Measurements from ENCODE around the gene CCL21. TPM values are rescaled to one million over a fixed set of nuclear protein-coding genes. Genes with fewer than 3 reads are reported as not detected.

CCL21 gene
- total RNA-seq, 6 donors from 2014 or later, result 7.3 to 92.0 (median 79.5) TPM

DNA sequence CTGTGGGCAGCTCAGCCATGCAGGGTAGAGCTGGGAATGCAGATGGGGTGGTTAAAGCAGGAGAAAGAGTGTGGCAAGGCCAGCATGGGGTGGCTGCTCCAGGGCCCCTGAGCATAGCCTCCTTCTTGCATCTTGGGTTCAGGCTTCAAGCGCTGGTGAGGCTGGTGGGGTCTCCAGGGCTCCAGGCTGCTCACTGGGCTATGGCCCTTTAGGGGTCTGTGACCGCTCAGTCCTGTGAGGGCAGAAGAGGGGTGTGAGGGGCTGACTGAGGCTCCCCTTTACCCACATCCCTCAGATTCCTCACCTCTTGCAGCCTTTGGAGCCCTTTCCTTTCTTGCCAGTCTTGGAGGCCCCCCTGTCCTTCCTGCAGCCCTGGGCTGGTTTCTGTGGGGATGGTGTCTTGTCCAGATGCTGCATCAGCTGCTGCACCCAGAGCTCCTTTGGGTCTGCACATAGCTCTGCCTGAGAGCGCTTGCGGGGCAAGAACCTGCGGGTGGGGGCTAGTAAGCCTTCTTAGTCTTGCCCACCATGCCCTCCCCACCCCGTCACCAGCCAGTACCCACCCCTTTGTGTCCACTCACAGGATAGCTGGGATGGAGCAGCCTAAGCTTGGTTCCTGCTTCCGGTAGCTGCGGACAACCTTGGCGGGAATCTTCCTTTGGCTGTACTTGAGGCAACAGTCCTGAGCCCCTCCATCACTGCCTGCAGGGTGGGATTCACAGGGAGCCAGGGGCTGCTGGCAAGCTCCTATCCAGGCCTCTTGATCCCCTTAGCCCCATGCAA, 549 bp downstream of the CCL21 start:
- Histone ChIP-seq H3K27ac (no peak overlapping the region), H3K9me3 (no peaks in the 10 kb centered on the region), H3K4me3 (no peak overlapping the region), H3K36me3 (no peaks in the 10 kb centered on the region), H3K27me3 (no peaks in the 10 kb centered on the region), H3K4me1 (peaks cover 0 to 9% (median 3%) of the 10 kb centered on the region in 4 donors)
- peak; percentile 14 to 28 for ATAC-seq (ENCODE audit: low FRiP score in 2 of 2)
- no peak for TF ChIP-seq POLR2A (IDR thresholded peaks at IDR 0.05)
- no peak for TF ChIP-seq EP300 (IDR thresholded peaks at IDR 0.05)
- TF ChIP-seq POLR2AphosphoS5 (IDR thresholded peaks at IDR 0.05), result no peak
- TF ChIP-seq, protein P1, sequence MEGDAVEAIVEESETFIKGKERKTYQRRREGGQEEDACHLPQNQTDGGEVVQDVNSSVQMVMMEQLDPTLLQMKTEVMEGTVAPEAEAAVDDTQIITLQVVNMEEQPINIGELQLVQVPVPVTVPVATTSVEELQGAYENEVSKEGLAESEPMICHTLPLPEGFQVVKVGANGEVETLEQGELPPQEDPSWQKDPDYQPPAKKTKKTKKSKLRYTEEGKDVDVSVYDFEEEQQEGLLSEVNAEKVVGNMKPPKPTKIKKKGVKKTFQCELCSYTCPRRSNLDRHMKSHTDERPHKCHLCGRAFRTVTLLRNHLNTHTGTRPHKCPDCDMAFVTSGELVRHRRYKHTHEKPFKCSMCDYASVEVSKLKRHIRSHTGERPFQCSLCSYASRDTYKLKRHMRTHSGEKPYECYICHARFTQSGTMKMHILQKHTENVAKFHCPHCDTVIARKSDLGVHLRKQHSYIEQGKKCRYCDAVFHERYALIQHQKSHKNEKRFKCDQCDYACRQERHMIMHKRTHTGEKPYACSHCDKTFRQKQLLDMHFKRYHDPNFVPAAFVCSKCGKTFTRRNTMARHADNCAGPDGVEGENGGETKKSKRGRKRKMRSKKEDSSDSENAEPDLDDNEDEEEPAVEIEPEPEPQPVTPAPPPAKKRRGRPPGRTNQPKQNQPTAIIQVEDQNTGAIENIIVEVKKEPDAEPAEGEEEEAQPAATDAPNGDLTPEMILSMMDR (IDR thresholded peaks at IDR 0.05), result no peak
- WGBS, 2 donors, result 89 to 92% methylated on average over 5 to 9 of the region's 9 CpGs
- peak in 1 of 2 donors; percentile 22 for DNase-seq

DNA sequence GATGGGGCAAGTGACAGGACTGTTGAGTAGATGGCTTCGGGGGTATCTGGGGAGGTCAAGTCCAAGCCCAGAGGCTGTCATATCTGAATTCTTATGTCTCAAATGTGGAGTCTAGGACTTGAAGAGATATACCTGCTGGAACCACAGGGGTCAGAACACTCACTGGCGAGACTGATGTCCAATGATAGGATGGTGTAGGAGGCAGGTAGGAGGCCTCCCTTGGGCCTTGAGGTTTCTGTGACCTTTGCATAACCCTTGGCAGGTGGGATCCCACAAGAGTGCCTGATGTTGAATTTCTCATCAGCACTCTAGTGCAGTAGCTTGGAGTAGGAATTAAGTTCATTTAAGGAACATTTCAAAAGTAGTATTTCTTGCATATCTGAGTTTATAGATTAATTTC, 2.8 kb downstream of the CCL21 start:
- no peak for DNase-seq
- TF ChIP-seq POLR2AphosphoS5 (IDR thresholded peaks at IDR 0.05), result no peak
- TF ChIP-seq, protein P1 (IDR thresholded peaks at IDR 0.05), result no peak
- Histone ChIP-seq H3K9me3 (no peaks in the 10 kb centered on the region), H3K4me1 (peaks cover 0 to 9% (median 3%) of the 10 kb centered on the region in 4 donors), H3K27ac (no peak overlapping the region), H3K27me3 (no peaks in the 10 kb centered on the region), H3K4me3 (no peak overlapping the region), H3K36me3 (no peaks in the 10 kb centered on the region)
- WGBS, 2 donors, result 82 to 88% methylated on average over 2 of the region's 2 CpGs
- ATAC-seq (ENCODE audit: low FRiP score in 2 of 2), result no peak

DNA sequence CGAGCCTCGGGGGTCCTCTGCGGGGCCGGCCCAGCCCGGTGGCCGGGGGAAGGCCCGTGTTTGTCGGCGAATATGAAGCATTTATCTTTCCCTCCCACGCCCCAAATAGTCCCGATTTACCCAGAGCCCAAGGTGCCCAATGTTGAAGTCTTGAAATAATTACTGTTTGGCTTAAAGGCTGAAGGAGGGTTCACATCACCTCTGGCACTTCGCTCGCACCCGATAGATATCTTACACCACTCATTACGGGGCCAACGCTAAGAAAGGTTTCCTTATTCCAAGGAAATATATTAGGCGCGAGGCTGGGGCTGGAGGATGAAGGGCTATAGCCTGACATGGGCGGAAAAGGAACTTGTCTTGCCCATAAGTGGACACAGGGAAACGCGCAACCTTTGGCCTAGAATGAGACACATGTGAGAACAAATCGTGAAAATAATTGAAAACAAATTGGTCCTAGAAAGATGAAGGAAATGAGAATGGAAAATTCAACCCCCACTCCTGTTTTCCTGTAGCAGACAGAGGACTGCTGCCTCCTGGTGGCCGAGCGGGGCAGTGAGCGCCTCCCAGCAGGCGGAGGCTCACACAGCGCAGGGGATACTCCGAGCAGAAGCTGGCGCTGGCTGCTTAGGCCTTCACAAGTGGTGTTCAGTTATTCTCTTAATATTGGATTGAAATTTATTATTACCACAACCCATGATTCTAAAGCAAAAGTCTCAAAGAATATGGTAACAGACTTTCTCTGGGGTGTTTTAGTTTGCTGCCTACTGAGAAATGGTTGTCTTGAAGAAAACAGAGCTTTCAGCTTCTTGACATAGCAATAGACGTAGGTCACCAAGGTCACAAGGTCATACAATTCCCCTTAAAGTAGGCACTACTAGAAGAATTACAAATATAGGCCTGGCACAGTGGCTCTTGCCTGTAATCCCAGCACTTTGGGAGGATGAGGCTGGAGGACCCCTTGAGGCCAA, 7.9 kb downstream of the CCL21 start:
- H3K4me1 ChIP-seq, result peaks cover 0 to 14% (median 8%) of the 10 kb centered on the region in 4 donors
- peak overlapping the region; percentile 31 to 82 (median 64) for H3K27ac ChIP-seq
- ATAC-seq (ENCODE audit: low FRiP score in 2 of 2), result peak; percentile 93 to 95

DNA sequence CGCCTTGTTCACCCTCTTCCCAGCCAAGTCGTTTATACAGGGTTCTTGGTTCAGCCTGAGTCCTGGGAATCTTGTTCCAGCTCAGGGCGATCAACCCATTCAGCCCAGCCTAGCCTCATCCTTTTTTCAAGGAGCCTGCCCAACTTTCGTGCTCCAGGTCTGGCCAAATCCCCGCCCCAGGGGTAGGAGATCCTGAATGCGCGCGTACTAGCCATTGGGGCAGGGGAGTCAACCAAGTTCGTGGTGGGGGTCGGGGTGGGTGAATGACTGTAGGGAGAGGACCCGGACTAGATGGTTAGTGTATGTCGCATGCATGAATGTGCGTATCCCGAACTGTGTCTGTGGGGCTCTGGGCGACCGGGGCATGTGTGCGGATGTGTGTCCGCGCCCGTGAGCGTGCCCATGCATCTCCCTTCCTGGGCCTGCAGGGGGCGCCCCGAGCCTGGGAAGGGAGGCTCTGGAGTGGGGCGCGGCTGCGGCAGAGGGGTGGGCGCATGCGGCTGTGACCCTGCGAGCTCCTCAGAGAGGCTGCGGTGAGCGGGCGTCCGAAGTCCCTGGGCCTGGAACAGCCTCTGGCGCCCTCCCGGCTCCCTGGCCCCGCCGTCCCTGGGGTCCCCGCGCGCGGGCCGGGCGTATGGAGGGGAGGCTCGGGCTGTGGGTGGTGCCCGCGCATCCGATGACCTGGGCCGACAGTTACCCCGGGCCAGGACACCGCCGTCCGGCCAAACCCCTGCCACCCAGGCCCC, 8.7 kb downstream of the CCL21 start:
- ATAC-seq (ENCODE audit: low FRiP score in 2 of 2), result peak; percentile 93 to 96
- Histone ChIP-seq H3K36me3 (no peaks in the 10 kb centered on the region), H3K4me1 (peaks cover 0 to 14% (median 8%) of the 10 kb centered on the region in 4 donors), H3K4me3 (peak overlapping the region; percentile 75 to 86 (median 78)), H3K9me3 (no peaks in the 10 kb centered on the region), H3K27me3 (no peaks in the 10 kb centered on the region), H3K27ac (peak overlapping the region; percentile 31 to 82 (median 64))
- TF ChIP-seq EP300 (IDR thresholded peaks at IDR 0.05) (no peak), POLR2AphosphoS5 (IDR thresholded peaks at IDR 0.05) (peak in 1 of 2 donors; percentile 24)
- TF ChIP-seq, protein P1 (IDR thresholded peaks at IDR 0.05), result peak; percentile 83 to 95 (median 90)
- DNase-seq, result peak; percentile 71 to 93
- WGBS, 2 donors, result 12 to 67% methylated on average over 3 to 40 of the region's 52 CpGs

More for the DNA sequence above, 7.9 kb downstream of the CCL21 start:
- no peaks in the 10 kb centered on the region for H3K36me3 ChIP-seq
- no peaks in the 10 kb centered on the region for H3K27me3 ChIP-seq
- 3 to 4% methylated on average over 24 to 27 of the region's 30 CpGs for WGBS, 2 donors
- DNase-seq, result peak; percentile 83 to 96
- TF ChIP-seq POLR2AphosphoS5 (IDR thresholded peaks at IDR 0.05) (no peak), EP300 (IDR thresholded peaks at IDR 0.05) (no peak), POLR2A (IDR thresholded peaks at IDR 0.05) (no peak)
- TF ChIP-seq, protein P1 (IDR thresholded peaks at IDR 0.05), result peak; percentile 87 to 99 (median 92)
- H3K4me3 ChIP-seq, result peak overlapping the region; percentile 75 to 86 (median 78)
- no peaks in the 10 kb centered on the region for H3K9me3 ChIP-seq

Data from upper lobe of left lung (tissue), 6 donors.